HG02885 (cell line): Measurements from ENCODE around the gene TNRC6C.
"Not testable (repeated sequence)": the region's sequence is repeated elsewhere in the genome, so short reads cannot be mapped to it uniquely, and the experiment has no call there.

Experiments used
- ATAC-seq: cut with Tn5 transposase; IDR thresholded peaks from one replicate; pipeline ENCODE4 v1.9.1; 2021; ENCODE audit warnings: mild to moderate bottlenecking; ENCODE audit not compliant: unreplicated experiment, poor library complexity

Gene TNRC6C

DNA sequence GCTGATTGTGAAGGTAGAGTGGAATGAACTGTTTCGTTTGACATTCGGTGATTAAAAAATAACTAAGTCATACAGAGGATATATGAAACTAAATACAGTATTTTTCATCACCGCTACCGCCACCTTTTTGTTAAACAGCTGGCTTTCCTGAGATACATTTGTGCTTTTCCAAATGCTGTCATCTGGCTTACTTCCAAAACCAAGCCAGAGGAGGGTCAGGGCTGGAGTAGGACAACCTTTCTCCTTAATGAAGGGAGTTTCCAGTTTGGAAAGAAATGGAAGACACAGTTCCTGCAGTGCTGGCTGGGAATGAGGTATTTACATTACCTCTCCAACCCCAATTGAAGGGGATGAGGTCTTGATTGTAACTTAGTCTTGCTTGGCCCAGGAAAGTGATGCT lies 3.2 kb downstream of the TNRC6C start:
- no peak for ATAC-seq

DNA sequence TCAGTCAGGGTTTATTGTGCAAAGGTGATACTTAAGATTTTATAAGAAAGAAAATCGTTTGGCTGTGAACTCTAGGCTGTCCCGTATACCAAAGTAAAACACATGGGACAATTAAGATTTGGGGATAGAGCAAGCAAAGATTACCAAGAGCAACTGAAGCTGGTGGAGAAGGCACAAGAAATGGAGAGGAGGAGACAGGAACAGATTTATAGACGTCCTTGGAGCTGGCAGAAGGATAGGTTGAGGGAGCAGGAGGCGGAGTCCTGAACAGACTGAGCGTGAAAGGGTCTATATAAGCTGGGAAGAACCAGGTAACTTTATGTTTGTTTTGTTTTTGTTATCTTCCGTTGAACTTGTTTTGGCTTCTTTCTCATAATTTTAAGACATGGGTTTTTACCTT lies 3.8 kb downstream of the TNRC6C start:
- no peak for ATAC-seq

DNA sequence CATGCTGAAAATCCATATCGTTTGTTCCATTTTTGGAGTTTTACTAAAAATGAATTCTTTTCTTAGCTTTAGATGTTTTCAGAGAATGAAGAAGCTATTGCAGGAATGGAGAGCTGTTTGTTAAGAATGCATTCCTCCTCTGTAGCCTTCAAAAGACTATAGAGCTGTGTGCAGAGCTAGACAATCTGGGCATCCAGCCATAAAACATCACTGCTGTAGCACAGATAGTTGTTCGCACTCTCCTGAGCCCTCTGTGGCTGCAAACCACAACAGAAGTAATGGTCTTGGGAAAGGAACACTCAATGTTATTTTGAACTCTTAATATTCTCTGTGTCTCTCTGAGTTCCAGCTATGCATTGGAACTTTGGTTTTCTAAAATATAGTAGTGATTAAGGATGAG lies 4.9 kb downstream of the TNRC6C start:
- ATAC-seq = no peak

DNA sequence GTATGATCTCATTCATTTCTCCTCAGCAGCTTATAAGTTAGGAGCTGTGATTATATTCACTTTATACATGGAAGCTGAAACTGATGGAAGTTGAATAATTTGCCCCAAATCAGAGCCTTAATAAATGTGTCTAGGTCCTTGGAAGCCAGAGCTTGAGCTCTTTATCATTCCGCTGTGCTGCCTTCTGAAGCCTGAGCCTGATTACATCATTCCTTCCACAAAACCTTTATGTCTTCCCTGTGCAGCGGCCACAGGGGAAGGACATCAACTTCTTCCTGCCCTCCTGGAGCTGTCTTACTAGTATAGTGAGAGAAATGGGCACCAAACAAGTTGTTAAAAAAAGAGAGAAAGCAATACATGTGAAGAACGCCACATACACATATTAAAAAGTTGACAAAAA lies 6.8 kb downstream of the TNRC6C start:
- ATAC-seq = no peak

DNA sequence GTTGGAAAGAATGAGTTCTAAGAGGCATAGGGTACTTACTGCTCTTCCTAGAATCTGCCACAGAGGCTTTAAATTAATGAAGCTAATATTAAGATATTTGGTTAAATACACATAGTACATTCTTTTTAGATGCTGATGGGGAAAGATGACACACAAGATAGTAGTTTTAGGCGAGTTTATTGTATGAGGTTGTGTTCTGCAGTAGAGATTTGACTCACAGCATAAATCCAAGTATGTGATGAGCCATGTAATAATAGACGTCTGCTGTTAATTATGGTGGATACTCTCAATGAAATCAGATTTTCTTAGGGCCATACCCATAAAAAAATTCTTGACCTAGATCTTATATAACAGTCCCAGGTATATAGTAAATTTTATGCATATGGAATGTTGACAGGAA lies 8.0 kb downstream of the TNRC6C start:
- ATAC-seq = no peak

DNA sequence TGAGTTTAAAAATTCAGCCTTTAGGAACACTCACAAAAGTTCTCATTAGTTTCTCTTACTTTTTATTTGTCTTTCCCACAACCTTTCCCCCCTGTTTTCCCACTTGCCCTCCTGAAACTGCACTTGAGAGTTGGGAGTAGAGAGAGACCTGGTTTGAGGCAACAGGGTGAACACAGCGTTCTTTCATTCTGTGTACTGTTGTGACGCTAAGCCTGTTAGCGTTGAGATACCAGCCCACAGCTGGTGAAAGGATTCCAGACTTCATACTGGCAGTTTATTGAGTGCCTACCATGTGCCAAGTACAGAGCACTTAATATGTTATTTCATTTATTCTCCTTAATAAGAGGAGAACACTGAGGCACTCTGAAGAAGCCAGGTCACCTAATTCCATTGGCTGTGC lies 10.3 kb downstream of the TNRC6C start:
- no peak for ATAC-seq

DNA sequence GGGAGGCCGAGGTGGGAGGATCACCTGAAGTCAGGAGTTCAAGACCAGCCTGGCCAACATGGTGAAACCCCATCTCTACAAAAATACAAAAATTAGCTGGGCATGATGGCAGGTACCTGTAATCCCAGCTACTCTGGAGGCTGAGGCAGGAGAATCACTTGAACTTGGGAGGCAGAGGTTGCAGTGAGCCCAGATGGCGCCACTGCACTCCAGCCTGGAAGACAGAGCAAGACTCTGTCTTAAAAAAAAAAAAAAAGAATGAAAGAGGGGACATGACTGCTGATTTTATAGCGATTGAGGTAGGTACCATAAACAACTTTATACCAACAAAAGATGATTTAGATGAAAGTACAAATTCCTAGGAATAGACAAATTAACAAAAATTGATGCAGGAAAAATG lies 13.8 kb downstream of the TNRC6C start:
- not testable (repeated sequence) for ATAC-seq

DNA sequence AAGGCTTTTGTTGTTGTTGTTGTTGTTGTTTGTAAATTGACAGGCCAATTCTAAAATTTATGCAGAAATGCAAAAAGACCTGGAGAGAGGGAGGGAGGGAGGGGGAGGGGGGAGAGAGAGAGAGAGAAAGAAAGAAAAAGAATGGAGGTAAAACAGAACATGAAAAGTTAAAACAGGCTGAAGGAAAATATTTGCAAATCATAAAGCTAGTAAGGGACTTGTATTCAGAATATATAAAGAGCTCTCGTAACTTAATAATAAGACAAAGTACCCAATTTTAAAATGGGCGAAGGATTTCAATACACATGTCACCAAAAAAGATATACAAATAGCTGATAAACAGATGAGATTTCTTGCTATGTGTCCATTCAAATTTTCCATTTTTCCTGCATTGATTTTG lies 15.4 kb downstream of the TNRC6C start:
- no peak for ATAC-seq

DNA sequence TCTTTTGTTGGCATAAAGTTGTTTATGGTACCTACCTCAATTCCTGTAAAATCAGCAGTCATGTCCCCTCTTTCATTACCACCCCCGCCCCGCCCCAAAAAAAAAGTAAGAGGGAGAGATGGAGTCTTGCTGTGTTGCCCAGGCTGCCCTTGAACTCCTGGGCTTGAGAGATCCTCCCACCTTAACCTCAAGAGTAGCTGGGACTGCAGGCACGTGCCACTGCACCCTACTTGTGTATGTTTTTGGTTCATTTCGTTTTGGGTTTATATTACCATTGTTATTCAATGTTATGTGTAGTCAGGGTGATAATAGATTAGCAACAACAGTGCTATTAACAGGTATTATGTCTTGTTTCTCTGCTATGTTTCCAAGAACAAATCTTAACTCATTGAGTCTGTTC lies 15.9 kb downstream of the TNRC6C start:
- ATAC-seq = no peak

DNA sequence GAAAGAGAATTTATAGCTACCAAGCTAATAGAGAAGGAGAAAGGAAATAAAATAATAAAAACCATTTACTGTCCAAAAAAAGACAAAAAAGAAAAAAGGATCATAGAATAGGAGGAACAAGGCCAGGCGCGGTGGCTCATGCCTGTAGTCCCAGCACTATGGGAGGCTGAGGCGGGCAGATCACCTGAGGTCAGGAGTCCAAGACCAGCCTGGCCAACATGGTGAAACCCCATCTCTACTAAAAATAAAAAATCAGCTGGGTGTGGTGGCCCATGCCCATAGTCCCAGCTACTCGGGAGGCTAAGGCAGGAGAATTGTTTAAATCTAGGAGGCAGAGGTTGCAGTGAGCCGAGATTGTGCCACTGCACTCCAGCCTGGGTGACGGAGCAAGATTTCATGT lies 23.9 kb downstream of the TNRC6C start:
- not testable (repeated sequence) for ATAC-seq

DNA sequence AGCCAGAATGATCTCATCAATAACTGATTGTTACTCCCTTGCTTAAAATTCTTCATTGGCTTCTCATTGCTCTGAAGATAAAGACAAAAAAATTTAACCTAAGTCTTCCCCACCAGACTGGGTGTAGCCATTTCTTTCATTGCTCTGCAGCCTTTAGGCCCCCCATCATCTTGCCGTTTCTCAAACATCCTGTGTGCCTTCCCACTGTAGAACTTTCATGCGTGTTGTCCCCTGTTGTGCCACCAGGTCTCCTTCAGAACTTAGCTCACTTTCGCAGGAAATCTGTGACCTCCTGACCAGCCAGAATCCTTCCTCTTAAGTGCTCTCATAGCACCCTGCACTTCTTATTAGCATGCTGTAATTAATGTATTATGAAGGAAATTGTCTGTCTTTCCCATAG lies 31.8 kb downstream of the TNRC6C start:
- no peak for ATAC-seq

DNA sequence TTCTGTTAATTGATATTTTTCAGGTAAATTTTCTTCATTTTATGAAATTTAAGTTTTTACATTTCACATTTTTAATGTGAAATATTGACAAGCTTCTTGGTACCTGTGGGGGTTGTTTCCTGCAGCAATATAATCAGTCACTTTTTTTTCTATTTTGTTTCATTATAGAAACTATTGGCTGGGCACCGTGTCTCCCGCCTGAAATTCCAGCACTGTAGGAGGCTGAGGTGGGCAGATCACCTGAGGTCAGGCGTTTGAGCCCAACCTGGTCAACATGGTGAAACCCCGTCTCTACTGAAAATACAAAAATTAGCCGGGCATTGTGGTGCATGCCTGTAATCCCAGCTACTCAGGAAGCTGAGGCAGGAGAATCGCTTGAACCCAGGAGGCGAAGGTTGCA lies 35.2 kb downstream of the TNRC6C start:
- not testable (repeated sequence) for ATAC-seq

DNA sequence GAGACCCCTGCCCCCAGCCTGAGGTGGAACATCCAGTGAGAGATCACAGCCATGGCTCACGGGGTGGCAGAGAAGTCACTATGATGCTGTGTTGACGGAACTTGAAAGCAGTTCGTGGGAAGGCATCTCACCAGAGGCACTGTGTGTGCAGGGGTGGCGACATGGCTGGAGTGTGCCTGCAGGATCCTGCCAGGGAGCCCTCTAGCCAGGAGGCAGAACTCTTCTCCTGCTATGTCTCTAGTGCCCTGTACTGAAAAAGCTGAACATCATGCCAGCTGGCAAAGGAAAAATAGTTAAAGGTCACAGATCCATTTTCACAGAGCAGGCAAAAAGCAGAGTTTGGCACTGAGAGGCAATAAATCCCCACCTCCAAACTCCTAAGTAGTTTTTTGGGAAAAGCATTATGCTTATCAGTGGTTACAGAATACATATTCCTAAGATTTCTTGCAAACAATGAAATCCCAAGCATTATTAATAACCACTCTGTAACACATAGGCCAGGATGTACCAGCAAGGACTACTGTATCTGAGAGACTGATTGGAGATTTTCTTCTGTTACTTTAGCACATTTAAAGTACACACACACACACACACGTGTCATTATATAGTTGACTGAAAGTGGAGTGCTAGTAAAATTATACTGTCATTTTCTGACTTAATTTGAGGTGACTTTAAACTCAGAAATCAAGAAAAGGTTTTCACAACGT lies 36.8 kb downstream of the TNRC6C start:
- no peak for ATAC-seq

DNA sequence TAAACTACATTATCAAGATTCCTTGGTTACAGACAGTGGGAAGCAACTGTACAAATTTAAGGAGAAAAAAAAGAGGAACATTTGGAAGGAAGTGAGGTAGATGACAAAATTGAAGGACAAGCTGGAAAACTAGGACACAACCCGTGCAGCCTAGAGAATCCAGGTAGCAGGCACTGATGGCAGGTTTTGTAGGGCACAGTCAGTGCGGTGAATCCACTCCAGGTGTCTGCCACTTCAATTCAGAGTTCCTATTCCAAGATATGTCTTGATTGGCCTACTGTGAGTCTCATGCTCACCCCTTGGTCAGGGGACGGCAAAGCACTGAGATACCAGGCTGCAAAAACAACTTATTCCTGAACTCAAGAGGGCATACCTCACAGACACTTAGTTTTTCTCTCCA lies 37.8 kb downstream of the TNRC6C start:
- no peak for ATAC-seq

DNA sequence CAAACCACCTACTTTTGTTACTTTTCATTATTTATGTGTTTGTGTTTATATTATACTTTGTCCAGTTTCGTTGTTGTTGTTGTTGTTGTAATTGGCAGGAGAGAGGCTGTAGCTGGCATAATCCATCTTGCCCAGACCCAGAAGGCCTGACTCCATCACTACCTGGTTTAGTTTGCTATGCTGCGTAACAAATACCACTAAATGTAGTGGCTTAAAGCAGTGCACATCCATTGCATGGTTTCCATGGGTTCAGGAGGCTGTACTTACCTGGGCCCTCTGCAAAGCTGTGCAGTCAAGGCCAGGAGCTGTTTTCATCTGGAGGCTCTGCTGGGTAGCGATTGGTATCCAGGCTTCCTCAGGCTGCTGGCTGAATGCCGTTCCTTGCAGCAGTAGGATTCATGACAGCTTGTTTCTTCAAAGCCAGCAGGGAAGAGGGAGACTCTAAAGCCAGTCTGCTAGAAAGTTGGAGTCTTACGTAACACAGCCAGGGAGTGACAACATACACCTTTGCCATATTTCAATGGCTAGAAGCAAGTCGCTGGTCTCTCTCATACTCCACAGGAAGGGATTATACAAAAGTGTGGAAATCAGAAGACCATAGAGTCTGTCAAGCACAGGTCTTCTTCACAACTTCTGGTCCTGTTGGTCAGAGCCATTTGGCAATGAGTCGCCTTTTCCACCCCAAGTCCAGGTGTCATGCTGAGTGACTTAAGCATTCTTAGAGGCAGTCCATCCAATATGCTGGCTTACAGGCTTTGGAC lies 41.1 kb downstream of the TNRC6C start:
- no peak for ATAC-seq

DNA sequence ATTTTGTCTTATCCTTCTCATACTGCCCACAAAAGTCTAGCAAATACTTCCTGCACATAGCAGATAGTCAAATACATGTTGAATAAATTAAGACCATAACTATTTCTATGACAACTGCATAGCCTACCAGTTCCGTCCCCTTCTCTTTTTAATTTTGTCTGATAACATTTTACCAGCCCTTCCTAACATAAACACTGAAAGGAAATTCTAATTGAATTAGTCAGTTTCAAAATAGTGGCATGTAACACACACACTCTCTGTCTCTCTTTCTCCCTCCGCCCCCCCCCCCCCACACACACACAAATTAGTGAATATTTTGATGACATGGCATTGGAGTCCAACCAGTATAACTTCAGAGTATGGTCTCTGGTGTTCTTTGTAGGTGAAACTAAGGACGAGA lies 41.8 kb downstream of the TNRC6C start:
- no peak for ATAC-seq

DNA sequence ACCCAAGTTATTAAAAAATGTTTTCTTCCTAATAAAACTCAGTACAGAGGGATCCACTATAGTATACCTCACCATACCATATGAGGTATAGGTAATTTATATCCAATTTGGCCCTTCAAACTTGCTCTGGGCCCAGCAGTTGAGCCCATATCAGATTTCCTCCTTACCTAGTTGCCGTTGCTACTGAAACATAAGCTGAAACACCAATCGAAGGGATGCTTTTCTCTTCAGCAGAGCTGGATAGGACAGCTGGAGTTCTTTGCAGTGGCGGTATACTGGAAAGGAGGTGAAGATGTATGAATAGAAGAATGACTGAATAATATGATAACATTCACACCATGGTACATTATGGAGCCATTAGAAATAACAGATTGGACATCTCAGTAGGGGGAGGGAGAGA lies 42.7 kb downstream of the TNRC6C start:
- ATAC-seq = no peak

DNA sequence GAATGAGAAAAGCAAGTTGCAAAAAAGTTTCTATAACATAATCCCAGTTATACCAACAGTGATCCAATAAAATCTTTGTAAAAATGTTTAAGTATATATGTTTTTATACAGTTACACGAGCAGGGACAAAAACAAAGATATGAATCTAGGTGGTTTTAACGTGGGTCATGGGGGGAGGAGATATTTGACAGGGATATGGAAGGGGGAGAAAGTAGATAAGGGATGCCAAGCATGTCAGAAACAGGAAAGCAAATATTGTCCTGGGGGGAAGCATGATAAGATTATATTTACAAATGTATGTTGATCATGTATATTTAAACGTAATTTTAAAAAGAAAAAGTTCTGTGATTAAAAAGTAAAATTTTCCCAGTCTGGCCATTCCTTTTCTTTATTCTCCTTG lies 43.1 kb downstream of the TNRC6C start:
- ATAC-seq = no peak

DNA sequence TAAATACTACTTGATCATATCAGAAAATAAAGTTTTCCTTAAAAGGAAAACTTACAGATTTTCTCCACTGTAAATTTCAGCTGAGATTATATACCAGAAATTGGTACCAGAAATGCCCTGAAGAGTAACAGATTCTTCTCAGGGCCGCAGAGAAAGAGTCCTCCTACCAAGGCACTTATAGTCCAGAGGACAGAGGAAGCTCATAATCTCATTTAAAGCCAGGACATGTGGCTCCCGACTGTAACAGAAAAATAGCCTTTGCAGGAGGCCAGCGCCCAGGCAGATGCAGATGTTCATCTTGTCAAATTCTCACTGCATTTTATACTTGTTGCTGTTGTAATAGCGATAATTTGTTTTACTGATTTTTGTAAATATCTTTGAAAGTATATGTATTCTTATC lies 43.7 kb downstream of the TNRC6C start:
- no peak for ATAC-seq

DNA sequence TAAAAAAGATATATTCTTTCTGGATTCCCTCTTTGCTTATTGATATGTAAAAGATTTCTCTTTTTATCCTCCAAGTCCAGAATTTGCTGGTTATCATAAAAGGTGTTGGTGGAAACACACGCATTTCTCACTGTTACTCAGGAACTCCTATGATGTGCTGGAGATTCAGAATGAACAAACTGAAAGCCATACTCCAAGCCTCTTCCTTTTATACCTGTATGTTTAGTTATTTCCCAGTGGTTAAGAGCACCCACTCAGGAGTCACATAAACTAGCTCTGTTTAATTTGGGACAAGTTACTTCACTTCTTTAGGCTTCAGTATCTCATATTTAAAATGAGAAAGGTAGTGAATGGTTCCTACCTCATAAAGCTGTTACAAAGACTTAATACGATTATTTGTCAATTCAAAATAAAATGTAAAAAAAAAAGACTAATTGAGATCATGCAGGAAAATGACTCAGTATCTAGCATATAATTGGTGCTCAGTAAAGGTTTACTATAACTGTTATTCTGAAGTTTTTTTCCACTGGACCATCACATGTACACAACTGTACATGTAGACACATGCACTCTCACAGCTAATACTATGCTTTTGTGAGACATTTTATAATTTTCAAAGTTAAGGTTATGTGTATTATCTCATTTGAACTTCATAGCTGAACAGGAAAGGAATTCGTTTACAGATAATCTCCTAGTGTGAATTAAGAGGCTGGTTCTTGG lies 47.1 kb downstream of the TNRC6C start:
- ATAC-seq = no peak

DNA sequence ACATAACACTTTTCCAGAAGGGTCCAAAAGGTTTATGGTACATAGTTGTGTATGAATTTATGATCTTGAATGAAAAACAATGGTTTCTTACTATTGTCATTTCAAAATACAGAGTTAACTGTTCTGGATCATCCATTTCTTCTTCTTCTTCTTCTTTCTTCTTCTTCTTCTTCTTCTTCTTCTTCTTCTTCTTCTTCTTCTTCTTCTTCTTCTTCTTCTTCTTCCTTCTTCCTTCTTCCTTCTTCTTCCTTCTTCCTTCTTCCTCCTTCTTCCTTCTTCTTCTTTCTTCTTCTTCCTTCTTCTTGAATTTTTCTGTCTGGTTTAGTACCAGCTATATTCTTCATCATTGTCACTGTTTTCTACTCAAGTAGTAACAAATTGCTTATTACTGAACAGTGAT lies 47.8 kb downstream of the TNRC6C start:
- ATAC-seq = no peak
